ENCODE measurements around the gene GLRX5.
"Not testable (repeated sequence)": the region's sequence is repeated elsewhere in the genome, so short reads cannot be mapped to it uniquely, and the experiment has no call there.

Gene GLRX5

DNA sequence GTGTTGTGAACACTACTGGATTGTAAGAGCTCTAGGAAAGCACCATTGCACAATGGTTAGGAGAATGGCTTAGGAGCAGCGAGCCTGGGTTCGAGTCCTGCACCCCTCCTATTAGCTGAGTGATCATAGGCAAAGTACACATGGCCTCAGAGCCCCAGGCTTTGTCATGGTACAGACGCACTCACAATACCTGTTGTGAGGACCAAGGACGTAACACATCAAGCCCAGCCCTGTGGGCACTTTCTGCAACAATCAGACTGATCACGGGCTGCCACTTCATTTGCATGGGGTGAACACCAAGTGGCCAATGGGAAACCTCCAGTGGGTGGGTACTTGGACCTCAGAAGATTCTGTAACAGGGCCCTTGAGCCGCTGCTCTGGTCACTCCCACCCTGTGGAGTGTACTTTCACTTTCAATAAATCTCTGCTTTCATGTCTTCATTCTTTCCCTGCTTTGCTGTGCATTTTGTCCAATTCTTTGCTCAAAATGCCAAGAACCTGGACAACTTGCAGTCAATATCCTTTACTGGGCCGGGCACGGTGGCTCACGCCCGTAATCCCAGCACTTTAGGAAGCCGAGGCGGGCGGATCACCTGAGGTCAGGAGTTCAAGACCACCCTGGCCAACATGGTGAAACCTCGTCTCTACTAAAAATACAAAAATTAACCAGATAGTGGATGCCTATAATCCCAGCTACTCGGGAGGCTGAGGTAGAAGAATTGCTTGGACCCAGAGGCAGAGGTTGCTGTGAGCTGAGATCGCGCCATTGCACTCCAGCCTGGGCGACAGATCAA, 28.2 kb downstream of the GLRX5 start:
- DNase-seq = no peak

DNA sequence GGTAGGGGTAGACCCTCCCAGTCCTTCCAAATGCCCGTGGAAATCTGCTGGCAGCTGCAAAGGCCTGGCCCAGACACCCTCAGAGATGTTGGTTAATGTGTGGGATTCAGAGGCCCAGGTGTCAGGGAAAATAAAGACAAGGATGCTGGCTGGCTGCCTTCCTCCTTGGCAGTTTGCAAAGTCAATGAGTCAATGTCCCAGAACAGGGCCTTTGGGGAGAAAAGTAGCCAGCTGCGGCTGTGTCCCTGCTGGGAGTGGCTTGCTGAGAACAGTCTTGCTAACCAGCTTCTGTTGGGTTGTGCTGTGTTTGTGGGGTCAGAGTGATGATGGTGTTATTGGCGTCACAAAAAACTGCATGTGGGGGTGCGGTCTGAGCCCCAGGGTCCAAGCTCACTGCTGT, 29.2 kb downstream of the GLRX5 start:
- no peak for DNase-seq

DNA sequence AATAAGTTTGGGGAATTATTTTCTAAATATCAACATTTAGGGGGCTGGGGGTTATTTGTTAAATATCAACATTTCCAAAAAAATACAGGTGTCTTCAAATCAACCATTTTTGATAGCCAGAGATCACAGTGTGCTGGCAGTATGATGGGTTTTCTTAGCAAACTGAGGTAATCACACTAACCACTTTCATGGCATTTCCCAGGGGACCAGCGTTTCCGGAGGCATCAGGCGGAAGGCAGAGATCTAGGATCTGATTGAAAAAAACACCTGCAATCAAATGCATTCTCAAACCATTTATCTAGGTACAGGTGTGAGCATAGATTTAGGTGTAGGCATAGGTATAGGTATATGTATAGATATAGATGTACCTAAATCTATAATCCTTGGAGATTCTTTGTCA, 34.6 kb downstream of the GLRX5 start:
- DNase-seq = no peak

DNA sequence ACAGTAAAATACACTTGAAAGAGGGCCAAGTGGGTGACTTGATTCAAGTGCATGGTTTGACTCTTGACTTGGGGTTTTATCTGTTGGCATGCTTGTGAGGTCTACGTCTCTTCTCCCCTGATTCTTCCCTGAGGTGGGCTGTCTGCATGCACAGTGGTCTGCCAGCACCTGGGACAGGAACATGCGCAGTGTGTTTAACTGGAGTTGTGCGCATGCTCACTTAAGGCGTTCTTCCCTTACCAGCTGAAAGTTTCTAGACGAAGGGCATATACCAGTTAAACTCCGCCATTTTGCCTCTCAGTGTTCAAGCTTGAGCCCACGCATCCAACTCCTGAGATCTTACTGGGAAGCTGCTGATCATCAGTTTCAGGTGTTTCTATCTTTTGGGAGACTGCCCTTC, 38.5 kb downstream of the GLRX5 start:
- no peak for DNase-seq

DNA sequence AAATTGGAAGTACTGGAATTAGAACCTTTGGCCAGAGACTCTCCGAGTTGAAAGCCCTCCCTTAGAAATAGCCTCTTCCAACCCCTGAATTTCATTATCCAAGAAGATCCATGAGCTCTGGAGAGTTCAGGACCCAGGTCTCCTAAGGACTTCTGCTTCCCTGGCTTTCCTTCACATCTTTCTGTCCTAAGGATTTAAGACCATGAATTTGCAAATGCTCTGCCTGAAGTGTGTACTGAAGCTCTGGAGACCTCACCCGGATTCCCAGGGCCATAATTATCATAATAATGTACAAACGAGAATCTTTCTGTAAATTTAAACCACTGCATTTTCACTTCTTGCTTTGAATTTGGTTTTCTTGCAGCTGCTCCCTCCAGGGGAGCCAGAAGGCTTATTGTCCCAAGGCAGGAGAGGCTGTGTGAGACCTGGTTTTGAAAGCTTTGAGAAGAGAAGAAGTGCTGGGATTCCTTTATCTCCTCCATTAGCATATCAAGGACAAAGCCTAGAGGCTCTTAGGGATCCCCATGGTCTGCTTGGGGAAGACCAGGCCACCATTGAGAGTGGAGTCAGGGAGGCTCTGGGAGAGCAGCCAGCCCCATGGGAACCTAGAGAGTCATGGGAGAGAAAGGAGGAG, 41.1 kb downstream of the GLRX5 start:
- DNase-seq = no peak

DNA sequence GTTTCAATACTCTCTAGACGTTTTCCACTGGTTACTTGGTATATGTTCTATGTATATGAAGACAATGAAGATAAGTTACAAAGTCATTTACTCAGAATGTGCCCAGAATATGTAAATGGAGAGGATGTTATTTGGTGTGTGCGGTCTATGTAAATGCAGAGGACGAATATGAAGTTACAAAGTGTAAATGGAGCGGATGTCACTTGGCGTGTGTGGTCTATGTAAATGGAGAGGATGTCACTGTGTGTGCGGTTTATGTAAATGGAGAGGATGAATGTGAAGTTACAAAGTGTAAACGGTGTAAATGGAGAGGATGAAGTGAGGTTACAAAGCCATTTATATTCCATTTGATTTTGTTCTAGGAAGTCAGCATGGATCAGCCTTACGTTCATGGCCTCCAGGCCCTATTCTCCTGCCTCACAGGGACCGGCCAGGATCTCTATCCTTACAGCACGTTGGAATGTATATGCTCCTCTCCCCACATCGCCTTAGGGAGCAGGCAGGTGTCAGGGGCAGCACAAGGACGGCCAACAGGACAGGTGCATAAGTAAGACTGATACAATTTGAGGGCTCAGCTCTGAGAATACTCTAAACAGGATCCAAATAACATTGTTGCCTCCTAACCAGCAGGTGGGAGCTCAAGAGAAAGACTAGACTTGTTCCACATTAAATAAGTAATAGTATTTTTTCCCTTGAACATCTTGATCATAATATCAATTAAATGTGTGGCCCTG, 42.4 kb downstream of the GLRX5 start:
- no peak for DNase-seq

DNA sequence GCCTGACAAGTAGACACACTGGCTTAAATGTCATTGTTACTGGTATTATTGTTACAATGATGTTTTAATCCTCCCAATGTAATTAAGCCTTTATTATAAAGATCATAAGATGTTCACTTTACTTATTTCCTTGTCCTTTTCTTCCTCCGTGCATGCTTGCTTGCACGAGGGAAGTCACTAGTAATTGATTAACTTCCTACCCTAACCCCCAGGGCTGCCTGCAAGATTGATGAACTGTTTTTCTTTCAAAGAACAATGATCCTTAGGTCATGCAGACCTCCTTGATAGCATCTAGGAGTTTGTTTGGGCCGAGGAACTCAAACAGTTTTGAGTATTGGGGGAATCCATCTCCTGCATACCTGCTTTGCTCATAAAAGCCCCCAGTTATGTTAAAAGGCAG, 43.0 kb downstream of the GLRX5 start:
- no peak for DNase-seq

DNA sequence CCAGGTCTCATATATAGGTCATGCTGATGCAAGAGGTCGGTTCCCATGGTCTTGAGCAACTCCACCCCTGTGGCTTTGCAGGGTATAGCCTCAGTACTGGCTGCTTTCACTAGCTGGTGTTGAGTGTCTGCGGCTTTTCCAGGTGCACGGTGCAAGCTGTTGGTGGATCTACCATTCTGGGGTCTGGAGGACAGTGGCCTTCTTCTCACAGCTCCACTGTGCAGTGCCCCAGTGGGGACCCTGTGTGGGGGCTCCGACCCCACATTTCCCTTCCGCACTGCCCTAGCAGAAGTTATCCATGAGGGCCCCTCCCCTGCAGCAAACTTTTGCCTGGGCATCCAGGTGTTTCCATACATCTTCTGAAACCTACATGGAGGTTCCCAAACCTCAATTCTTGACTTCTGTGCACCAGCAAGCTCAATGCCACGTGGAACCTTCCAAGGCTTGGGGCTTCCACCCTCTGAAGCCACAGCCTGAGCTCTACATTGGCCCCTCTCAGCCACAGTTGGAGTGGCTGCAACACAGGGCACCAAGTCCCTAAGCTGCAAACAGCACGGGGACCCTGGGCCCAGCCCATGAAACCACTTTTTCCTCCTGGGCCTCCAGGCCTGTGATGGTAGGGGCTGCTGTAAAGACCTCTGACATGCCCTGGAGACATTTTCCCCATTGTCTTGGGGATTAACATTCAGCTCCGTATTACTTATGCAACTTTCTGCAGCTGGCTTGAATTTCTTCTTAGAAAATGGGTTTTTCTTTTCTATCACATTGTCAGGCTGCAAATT, 49.2 kb downstream of the GLRX5 start:
- DNase-seq = not testable (repeated sequence)

DNA sequence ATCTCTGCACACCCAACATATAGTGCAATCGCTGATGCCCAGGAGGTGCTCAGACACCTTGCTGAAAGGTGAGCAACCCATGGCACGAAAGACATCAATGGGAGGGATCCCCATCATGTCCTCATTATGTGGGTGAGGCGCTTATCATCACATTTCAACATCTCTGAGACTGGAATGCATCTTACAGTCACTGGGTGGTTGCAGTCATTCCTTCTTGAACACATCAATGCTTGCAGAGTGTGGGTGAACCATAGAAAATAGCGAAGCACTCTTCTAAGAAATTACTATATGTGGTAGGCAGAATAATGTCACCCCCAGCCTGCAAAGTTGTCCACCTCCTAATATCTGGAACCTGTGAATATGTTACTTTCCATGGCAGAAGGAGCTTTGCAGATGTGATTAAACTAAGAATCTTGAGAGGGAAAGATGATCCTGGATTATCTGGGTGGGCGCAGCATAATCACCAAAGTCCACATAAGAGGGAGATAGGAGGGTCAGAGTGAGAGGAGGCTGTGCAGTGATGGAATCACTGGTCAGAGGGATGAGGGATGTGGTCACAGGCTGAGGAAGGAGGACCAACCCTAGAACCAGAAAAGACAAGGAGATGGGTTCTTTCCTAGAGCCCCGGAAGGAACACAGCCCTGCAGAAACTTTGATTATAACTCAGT, 51.2 kb downstream of the GLRX5 start:
- DNase-seq = no peak

DNA sequence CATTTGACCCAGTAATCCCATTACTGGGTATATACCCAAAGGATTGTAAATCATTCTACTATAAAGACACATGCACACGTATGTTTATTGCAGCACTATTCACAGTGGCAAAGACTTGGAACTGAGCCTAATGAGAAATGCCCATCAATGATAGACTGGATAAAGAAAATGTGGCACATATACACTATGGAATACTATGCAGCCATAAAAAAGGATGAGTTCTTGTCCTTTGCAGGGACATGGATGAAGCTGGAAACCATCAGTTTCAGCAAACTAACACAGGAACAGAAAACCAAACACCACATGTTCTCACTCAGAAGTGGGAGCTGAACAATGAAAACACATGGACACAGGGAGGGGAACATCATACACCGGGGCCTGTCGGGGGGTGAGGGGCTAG, 56.3 kb downstream of the GLRX5 start:
- not testable (repeated sequence) for DNase-seq
